Epithelial cell of esophagus (primary cell): Measurements from ENCODE around the gene MRPS31.
"Not testable (repeated sequence)": the region's sequence is repeated elsewhere in the genome, so short reads cannot be mapped to it uniquely, and the experiment has no call there.

Experiments used
- DNase-seq: peaks from one replicate; pipeline ENCODE4 v3.0.0; 2010; ENCODE audit warnings: low read depth
- H3K4me3 ChIP-seq: 2 replicates; pipeline ENCODE4 v1.5.1; 2011; ENCODE audit warnings: mild to moderate bottlenecking, low read length, control low read depth
- TF ChIP-seq, protein P1 (sequence below): IDR thresholded peaks from 2 replicates; pipeline ENCODE4 v1.5.1; 2011; ENCODE audit warnings: low read depth, mild to moderate bottlenecking, low read length, control low read depth, inconsistent platforms; ENCODE audit not compliant: insufficient read depth; ENCODE audit errors: missing control alignments

MRPS31 gene

DNA sequence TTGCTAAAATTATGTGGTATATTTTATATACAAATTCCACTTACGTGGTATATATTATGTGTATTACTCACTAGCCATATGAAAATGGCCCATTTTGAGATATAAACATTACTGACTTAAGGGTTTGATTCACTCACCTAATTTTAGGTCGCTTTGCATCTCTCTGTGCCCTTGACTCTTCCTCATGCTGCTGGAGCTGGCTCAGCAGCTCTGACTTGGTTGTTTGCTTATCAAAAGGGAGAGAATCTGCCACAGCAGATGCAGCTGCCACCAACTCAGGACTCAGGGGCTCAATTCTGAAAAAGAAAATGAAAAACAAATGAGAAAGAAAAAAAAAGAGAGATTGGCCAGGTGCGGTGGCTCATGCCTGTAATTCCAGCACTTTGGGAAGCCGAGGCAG lies 12.2 kb downstream of the MRPS31 start:
- no peak overlapping the region for H3K4me3 ChIP-seq
- TF ChIP-seq, protein P1, sequence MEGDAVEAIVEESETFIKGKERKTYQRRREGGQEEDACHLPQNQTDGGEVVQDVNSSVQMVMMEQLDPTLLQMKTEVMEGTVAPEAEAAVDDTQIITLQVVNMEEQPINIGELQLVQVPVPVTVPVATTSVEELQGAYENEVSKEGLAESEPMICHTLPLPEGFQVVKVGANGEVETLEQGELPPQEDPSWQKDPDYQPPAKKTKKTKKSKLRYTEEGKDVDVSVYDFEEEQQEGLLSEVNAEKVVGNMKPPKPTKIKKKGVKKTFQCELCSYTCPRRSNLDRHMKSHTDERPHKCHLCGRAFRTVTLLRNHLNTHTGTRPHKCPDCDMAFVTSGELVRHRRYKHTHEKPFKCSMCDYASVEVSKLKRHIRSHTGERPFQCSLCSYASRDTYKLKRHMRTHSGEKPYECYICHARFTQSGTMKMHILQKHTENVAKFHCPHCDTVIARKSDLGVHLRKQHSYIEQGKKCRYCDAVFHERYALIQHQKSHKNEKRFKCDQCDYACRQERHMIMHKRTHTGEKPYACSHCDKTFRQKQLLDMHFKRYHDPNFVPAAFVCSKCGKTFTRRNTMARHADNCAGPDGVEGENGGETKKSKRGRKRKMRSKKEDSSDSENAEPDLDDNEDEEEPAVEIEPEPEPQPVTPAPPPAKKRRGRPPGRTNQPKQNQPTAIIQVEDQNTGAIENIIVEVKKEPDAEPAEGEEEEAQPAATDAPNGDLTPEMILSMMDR, result no peak
- no peak for DNase-seq

DNA sequence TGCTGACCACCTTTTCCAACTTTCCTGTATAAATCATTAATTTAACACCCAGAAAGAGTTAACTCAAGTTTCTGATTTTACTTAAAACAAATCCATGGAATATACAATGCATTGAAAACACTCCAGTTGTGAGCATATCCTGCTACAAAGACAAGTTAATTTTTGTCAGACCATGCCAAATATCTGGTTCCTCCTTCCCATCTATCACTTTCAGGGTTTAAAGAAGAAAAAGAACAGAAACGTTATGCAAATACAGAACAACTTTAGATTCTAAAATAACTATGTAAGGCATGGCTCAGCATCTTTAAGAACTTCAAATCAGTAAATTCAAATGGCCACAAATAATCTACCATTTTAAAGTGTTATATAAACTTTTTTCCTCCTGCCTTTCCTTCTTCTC lies 14.9 kb downstream of the MRPS31 start:
- no peak for DNase-seq
- TF ChIP-seq, protein P1, result no peak
- H3K4me3 ChIP-seq, result no peak overlapping the region

DNA sequence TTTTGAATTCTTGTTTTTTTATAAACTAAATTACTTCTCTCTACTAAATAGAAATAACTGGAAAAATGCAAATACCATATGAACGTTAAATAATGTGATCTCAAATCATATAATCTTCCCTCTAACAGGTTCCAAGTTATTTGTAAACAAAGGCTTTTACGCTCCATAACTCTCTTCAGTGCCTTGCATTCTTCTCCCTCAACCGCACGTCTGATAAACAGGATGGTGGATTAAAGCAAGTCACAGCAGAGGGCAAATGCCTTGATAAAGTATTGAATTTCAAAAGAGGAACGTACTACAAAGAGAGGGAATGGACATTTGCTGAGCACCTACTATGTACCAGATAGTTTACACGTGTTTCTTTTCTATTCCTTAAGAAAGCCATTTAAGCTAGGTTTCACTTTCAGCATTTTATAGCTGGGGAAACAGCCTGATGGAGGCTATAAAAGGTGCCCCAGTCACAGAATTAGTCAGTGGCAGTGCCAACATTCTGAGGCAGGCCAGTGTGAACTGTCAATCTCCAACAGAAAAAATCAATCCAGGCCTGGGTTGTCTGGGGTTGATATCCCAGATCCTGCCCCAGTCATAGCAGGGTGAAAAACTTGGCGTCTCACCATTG lies 15.8 kb downstream of the MRPS31 start:
- DNase-seq, result no peak
- TF ChIP-seq, protein P1, result no peak
- no peak overlapping the region for H3K4me3 ChIP-seq

DNA sequence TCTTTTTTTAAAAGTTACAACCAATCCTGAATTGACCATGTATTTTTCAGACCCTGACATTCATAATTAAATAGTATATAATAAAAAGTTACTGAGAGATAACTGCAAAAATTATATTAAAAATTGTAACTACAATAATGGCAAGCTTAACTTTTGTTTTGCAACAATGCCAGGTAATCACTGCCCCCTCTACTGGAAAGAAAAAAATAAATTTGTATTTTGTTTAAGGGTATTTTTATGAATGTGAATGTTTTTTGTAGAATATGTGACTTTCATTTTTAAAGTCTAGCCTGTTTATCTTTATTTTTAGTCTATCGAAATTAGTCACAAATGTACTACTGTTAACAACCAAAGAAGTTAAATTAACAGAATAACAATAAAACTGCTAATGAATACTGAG lies 21.7 kb downstream of the MRPS31 start:
- no peak for DNase-seq
- TF ChIP-seq, protein P1, result no peak

DNA sequence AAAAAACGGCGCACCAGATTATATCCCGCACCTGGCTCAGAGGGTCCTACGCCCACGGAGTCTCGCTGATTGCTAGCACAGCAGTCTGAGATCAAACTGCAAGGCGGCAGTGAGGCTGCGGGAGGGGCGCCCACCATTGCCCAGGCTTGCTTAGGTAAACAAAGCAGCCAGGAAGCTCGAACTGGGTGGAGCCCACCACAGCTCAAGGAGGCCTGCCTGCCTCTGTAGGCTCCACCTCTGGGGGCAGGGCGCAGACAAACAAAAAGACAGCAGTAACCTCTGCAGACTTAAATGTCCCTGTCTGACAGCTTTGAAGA lies 35.8 kb downstream of the MRPS31 start:
- DNase-seq, H3K4me3 ChIP-seq: not testable (repeated sequence)

More for the DNA sequence above, 21.7 kb downstream of the MRPS31 start:
- H3K4me3 ChIP-seq, result no peak overlapping the region

DNA sequence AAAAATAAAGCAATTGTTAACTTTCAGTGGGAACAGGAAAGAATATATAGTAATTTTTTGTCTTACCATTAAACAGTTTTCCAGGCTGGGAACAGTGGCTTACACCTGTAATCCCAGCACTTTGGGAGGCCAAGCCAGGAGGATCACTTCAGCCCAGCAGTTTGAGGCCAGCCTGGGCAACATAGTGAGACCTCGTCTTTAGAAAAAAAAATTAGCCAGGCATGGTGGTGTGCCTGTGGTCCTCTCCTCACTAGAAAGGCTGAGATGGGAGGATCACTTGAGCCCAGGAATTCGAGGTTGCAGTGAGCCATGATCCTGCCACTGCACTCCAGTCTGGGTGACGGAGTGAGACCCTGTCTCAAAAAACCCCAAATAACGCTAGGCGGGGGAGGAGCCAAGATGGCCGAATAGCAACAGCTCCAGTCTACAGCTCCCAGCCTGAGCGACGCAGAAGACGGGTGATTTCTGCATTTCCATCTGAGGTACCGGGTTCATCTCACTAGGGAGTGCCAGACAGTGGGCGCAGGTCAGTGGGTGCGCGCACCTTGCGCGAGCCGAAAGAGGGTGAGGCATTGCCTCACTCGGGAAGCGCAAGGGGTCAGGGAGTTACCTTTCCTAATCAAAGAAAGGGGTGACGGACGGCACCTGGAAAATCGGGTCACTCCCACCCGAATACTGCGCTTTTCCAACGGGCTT lies 36.3 kb downstream of the MRPS31 start:
- peak; percentile 6 for DNase-seq
- H3K4me3 ChIP-seq, result peak overlapping the region; percentile 16

DNA sequence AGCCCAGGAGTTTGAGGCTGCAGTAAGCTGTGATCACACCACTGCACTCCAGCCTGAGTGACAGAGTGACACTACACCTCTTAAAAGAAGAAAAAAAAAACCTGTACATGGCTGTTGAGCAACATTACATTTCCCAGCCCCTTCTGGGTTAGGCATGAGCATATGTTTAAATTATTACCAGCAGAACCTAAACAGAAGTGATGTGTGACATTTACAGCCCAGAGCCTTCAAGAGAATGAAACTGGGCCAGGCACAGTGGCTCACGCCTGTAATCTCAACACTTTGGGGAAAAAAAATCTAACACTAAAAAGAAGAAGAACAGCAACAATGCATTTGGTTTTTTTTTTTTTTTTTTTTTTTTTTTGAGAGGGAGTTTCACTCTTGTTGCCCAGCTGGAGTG lies 38.3 kb downstream of the MRPS31 start:
- no peak for DNase-seq
- TF ChIP-seq, protein P1, result no peak
- no peak overlapping the region for H3K4me3 ChIP-seq

DNA sequence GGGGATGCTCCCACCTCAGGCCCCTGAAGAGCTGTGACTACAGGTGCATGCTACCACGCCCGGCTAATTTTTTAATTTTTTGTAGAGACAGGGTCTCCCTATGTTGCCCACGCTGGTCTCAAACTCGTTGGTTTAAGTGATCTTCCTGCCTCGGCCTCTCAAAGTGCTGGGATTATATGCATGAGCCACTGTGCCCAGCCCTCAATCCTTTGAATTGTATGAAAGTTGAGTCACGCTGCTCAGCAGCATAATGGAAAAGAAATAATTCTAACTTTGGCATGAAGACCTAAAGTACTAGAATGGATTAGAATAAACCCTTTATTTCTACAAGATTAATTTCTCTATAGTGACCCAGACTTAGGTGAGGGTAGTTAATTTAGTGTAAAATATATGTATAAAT lies 42.4 kb downstream of the MRPS31 start:
- TF ChIP-seq, protein P1, result no peak

DNA sequence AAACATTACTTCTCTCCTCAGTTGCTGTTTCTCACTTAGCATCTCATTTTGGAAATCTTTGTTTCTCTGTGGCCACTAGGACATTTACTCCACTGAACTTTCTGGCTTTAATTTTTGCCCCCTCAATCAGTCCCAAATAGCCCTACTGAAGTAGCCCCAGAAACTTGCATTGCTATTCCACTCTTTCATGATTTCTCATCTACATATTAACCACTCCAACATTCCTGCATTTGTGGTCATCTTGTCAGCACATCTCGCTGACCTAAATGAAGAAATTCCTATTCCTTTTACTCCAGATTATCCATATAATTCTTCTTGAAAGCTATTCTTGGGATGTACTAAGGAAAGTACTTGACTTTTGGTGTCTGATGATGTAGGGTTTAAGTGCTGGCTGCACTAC lies 56.6 kb downstream of the MRPS31 start:
- not testable (repeated sequence) for DNase-seq

More for the DNA sequence above, 42.4 kb downstream of the MRPS31 start:
- DNase-seq, result no peak
- no peak overlapping the region for H3K4me3 ChIP-seq

More for the DNA sequence above, 56.6 kb downstream of the MRPS31 start:
- not testable (repeated sequence) for H3K4me3 ChIP-seq
